K562 (cell line): Measurements from ENCODE around the gene RGS5. TPM values are rescaled to one million over a fixed set of nuclear protein-coding genes. Genes with fewer than 3 reads are reported as not detected.

Source experiments
- ATAC-seq: fragments of 200-7000 bp; cut with Tn5 transposase; 3 replicates; pipeline ENCODE4 v1.9.1; 2020; ENCODE audit warnings: moderate library complexity
- BruUV-seq: library from RNA; stranded (reverse); fragments of 400-500 nt; replicated peaks from 2 replicates; lab custom pipeline; 2021; lab: Mats Ljungman, UMichigan
- CTCF ChIA-PET: fragments of 300-600 bp; formaldehyde crosslinking; extraction: SDS; loops from one replicate; lab custom pipeline; 2021; ENCODE audit warnings: low intra/inter-chr PET ratio; lab: Yijun Ruan, JAX
- POLR2A ChIA-PET: fragments of 300-600, 350-650 bp; sonication (Branson Sonifier 250); formaldehyde crosslinking; extraction: SDS; loops from one replicate; lab custom pipeline; 2021; ENCODE audit warnings: antibody characterized with exemption, inconsistent platforms; lab: Yijun Ruan, JAX
- DNase-seq, 4 experiments: peaks; one replicate each; pipeline versions ENCODE4 v3.0.0 to v3.0.0-alpha.2; 2011 to 2018; ENCODE audit warnings: low spot score in 3 of 4, mixed read lengths in 3 of 4; ENCODE audit errors: extremely low read depth in 1 of 4
- FAIRE-seq: peaks from 2 replicates; lab custom pipeline; 2011; peaks lifted over from hg19 to GRCh38; lab: Jason Lieb, UNC
- H2AFZ ChIP-seq: 2 replicates; pipeline ENCODE4 v1.6.0; 2011; ENCODE audit warnings: low read depth, low read length, control low read depth, inconsistent platforms
- H3K27ac ChIP-seq: fragments of 200-600 bp; 3 replicates; pipeline ENCODE4 v1.8.0; 2011; ENCODE audit warnings: low read depth, mild to moderate bottlenecking, control low read depth, inconsistent platforms, low read length, moderate library complexity, mixed read lengths; ENCODE audit errors: extremely low read depth
- H3K27me3 ChIP-seq, 2 experiments: fragments of 300-600 bp in 1 of 2; 2 replicates in 1 of 2; 3 replicates in 1 of 2; pipeline versions ENCODE4 v1.6.0 to v1.8.0; 2011; ENCODE audit warnings: inconsistent platforms in 2 of 2, low read length in 2 of 2, mild to moderate bottlenecking in 1 of 2, mixed read lengths in 1 of 2, moderate library complexity in 1 of 2; ENCODE audit not compliant: control insufficient read depth in 2 of 2, insufficient read depth in 2 of 2
- H3K36me3 ChIP-seq: fragments of 300-600 bp; 3 replicates; pipeline ENCODE4 v1.8.0; 2011; ENCODE audit warnings: mild to moderate bottlenecking, low read length, inconsistent platforms; ENCODE audit not compliant: control insufficient read depth, insufficient read depth
- H3K4me1 ChIP-seq, 2 experiments: fragments of 200-600 bp in 1 of 2; replicated peaks in 1 of 2; 2 replicates in 1 of 2; 3 replicates in 1 of 2; pipeline versions ENCODE4 v1.5.1 to v1.8.0; 2011; ENCODE audit warnings: inconsistent platforms in 2 of 2, low read length in 2 of 2, mild to moderate bottlenecking in 1 of 2, mixed read lengths in 1 of 2, moderate library complexity in 1 of 2; ENCODE audit not compliant: control insufficient read depth in 2 of 2, insufficient read depth in 2 of 2
- H3K4me2 ChIP-seq: 2 replicates; pipeline ENCODE4 v1.6.1; 2011; ENCODE audit warnings: low read length, control low read depth, inconsistent platforms, mixed read lengths; ENCODE audit not compliant: insufficient read depth
- H3K4me3 ChIP-seq: fragments of 200-600 bp; sonication (generic), shearing (Covaris generic); 2 replicates; pipeline ENCODE4 v1.5.1; 2016; ENCODE audit warnings: control low read depth, inconsistent platforms
- H3K79me2 ChIP-seq: fragments of 200-600 bp; 3 replicates; pipeline ENCODE4 v1.8.0; 2011; ENCODE audit warnings: low read length, inconsistent platforms; ENCODE audit not compliant: control insufficient read depth, insufficient read depth
- H3K9ac ChIP-seq, 2 experiments: 2 replicates each; pipeline versions ENCODE4 v1.6.0 to v1.6.1; 2011; ENCODE audit warnings: low read depth in 2 of 2, low read length in 2 of 2, control low read depth in 1 of 2, inconsistent platforms in 1 of 2, mild to moderate bottlenecking in 1 of 2, mixed read lengths in 1 of 2; ENCODE audit not compliant: insufficient read depth in 1 of 2
- H3K9me1 ChIP-seq: one replicate; pipeline ENCODE4 v1.6.0; 2011; ENCODE audit warnings: inconsistent platforms, mild to moderate bottlenecking, low read length, moderate library complexity; ENCODE audit not compliant: control insufficient read depth, insufficient read depth
- H3K9me3 ChIP-seq: replicated peaks from 2 replicates; pipeline ENCODE4 v1.5.1; 2011; ENCODE audit warnings: low read depth, low read length, inconsistent platforms; ENCODE audit not compliant: control insufficient read depth, insufficient read depth
- H4K20me1 ChIP-seq: replicated peaks from 2 replicates; pipeline ENCODE4 v1.6.1; 2011; ENCODE audit warnings: low read length, inconsistent platforms, mixed read lengths; ENCODE audit not compliant: control insufficient read depth, insufficient read depth
- EHMT2 ChIP-seq: fragments of 450-650 bp; IDR thresholded peaks from 2 replicates; pipeline ENCODE4 v1.6.1; 2018; ENCODE audit warnings: antibody characterized with exemption
- GATAD2A ChIP-seq: fragments of 450-650 bp; IDR thresholded peaks from 2 replicates; pipeline ENCODE4 v1.6.1; 2017
- HDAC3 ChIP-seq: fragments of 450-650 bp; IDR thresholded peaks from 2 replicates; pipeline ENCODE4 v1.6.1; 2018; ENCODE audit warnings: borderline replicate concordance, mild to moderate bottlenecking, moderate library complexity; ENCODE audit not compliant: partially characterized antibody
- HMG20B ChIP-seq: fragments of 250-450 bp; sonication (Bioruptor Pico); IDR thresholded peaks from 2 replicates; pipeline ENCODE4 v1.5.0; 2021; ENCODE audit warnings: mild to moderate bottlenecking
- KLF1 ChIP-seq: fragments of 450-650 bp; IDR thresholded peaks from 2 replicates; pipeline ENCODE4 v1.6.1; 2016; ENCODE audit warnings: missing genetic modification characterization, missing compliant biosample characterization
- SLC30A9 ChIP-seq: fragments of 250-450 bp; sonication (Bioruptor Pico); IDR thresholded peaks from 2 replicates; pipeline ENCODE4 v1.8.0; 2022; ENCODE audit warnings: mild to moderate bottlenecking, moderate library complexity
- ZKSCAN8 ChIP-seq: fragments of 200-800 bp; sonication (Bioruptor generic); IDR thresholded peaks from 2 replicates; pipeline ENCODE4 v1.6.1; 2016; ENCODE audit warnings: missing genetic modification characterization, missing compliant biosample characterization
- ZNF408 ChIP-seq: fragments of 250-450 bp; sonication (Bioruptor Pico); IDR thresholded peaks from 2 replicates; pipeline ENCODE4 v1.4.0; 2020; ENCODE audit warnings: low read depth, mild to moderate bottlenecking, moderate library complexity
- ZNF444 ChIP-seq: fragments of 250-450 bp; sonication (Bioruptor Pico); IDR thresholded peaks from 2 replicates; pipeline ENCODE4 v1.4.0; 2020; ENCODE audit warnings: mild to moderate bottlenecking, moderate library complexity
- WGBS: fragments of 100-300 bp; shearing (Covaris generic); methylation state at CpG from one replicate; pipeline ENCODE4 v1.1.6; 2016; ENCODE audit warnings: low coverage, mixed read lengths; ENCODE audit not compliant: insufficient coverage; ENCODE audit errors: missing lambda C conversion rate; 5-methylcytosine and 5-hydroxymethylcytosine counted together
- in situ Hi-C: fragments of 300-500 bp; cut with MboI; formaldehyde crosslinking; loops from 4 replicates; pipeline ENCODE4 v1.15.0; 2018; ENCODE audit warnings: inconsistent platforms, mixed read lengths
- intact Hi-C: fragments of 100-400 bp; cut with micrococcal nuclease; formaldehyde crosslinking; loops from 2 replicates; pipeline ENCODE4 v1.14.2; 2022
- polyA plus RNA-seq, 8 experiments: library from polyadenylated mRNA; depleted of rRNA in 4 of 8; stranded (reverse) in 5 of 8; unstranded in 3 of 8; fragments of >200 nt; fragmentation: Nextera tagmentation in 2 of 8; fragmentation: Illumina TruSeq in 1 of 8; extraction: Ambion mirVana in 2 of 8; extraction: Trizol in 1 of 8; gene quantifications; 2 replicates each; pipeline versions ENCODE4 v1.2.1 to v1.2.3, GENCODE V29; 2011 to 2014; ENCODE audit warnings: inconsistent platforms in 1 of 8, missing spikeins in 1 of 8
- total RNA-seq, 7 experiments: library from RNA; depleted of rRNA in 6 of 7; stranded (reverse); fragments of >200 nt in 6 of 7; fragmentation: Illumina TruSeq in 2 of 7; extraction: Trizol in 2 of 7; gene quantifications; 2 replicates each; pipeline versions ENCODE4 v1.2.1 to v1.2.3, GENCODE V29; 2011 to 2021; ENCODE audit warnings: low replicate concordance in 1 of 7
- TF ChIP-seq, protein P1 (sequence below), 2 experiments: fragments of 450-650 bp; formaldehyde crosslinking in 1 of 2; IDR thresholded peaks; 2 replicates each; pipeline versions ENCODE4 v1.4.0 to v1.6.1; 2014 to 2020; ENCODE audit warnings: mild to moderate bottlenecking in 2 of 2, borderline replicate concordance in 1 of 2, low read depth in 1 of 2
- TF ChIP-seq, protein P2 (sequence below): fragments of 250-450 bp; sonication (Bioruptor Pico); IDR thresholded peaks from 2 replicates; pipeline ENCODE4 v1.4.0; 2020; ENCODE audit warnings: mild to moderate bottlenecking, moderate library complexity

Gene RGS5
- total and polyA plus RNA-seq, 9 of the 15 experiments (the other 6 are each of a cell fraction or from before 2014, with no cell fraction given): 0.71 to 5.3 (median 2.4) TPM

DNA sequence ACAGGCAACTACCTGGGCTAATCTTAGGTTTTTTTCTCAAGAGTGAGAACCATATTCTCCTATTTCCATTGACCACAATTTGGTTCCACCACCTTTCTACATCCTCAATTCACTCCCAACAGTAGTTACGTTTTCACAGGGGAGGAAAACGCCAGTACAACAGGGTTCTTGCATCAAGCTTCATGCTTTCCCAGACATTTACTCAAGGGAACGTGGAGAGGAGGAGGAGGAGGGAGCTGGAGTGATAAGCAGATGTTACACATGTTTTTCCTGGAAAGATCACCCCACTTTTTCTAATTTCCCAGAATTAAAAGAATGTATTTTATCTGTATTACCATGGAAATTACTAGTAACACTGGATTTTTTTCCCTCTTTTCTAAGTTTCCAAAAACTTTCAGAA lies 58.3 kb downstream of the RGS5 start:
- WGBS: 0% methylated on average over 3 of the region's 3 CpGs
- FAIRE-seq (no peak), DNase-seq (no peak), ATAC-seq (no peak)
- in situ Hi-C loops (no loop called here), intact Hi-C loops (no loop called here)
- no peak overlapping the region for H2AFZ ChIP-seq
- TF ChIP-seq, protein P1, sequence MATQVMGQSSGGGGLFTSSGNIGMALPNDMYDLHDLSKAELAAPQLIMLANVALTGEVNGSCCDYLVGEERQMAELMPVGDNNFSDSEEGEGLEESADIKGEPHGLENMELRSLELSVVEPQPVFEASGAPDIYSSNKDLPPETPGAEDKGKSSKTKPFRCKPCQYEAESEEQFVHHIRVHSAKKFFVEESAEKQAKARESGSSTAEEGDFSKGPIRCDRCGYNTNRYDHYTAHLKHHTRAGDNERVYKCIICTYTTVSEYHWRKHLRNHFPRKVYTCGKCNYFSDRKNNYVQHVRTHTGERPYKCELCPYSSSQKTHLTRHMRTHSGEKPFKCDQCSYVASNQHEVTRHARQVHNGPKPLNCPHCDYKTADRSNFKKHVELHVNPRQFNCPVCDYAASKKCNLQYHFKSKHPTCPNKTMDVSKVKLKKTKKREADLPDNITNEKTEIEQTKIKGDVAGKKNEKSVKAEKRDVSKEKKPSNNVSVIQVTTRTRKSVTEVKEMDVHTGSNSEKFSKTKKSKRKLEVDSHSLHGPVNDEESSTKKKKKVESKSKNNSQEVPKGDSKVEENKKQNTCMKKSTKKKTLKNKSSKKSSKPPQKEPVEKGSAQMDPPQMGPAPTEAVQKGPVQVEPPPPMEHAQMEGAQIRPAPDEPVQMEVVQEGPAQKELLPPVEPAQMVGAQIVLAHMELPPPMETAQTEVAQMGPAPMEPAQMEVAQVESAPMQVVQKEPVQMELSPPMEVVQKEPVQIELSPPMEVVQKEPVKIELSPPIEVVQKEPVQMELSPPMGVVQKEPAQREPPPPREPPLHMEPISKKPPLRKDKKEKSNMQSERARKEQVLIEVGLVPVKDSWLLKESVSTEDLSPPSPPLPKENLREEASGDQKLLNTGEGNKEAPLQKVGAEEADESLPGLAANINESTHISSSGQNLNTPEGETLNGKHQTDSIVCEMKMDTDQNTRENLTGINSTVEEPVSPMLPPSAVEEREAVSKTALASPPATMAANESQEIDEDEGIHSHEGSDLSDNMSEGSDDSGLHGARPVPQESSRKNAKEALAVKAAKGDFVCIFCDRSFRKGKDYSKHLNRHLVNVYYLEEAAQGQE (IDR thresholded peaks at IDR 0.05; ENCODE audit: borderline replicate concordance): no peak
- TF ChIP-seq, protein P1 (CRISPR knock-in tag; IDR thresholded peaks at IDR 0.05; ENCODE audit: low read depth): no peak
- no peak for TF ChIP-seq KLF1
- TF ChIP-seq ZNF408 (CRISPR knock-in tag): no peak
- TF ChIP-seq HDAC3: no peak
- TF ChIP-seq, protein P2, sequence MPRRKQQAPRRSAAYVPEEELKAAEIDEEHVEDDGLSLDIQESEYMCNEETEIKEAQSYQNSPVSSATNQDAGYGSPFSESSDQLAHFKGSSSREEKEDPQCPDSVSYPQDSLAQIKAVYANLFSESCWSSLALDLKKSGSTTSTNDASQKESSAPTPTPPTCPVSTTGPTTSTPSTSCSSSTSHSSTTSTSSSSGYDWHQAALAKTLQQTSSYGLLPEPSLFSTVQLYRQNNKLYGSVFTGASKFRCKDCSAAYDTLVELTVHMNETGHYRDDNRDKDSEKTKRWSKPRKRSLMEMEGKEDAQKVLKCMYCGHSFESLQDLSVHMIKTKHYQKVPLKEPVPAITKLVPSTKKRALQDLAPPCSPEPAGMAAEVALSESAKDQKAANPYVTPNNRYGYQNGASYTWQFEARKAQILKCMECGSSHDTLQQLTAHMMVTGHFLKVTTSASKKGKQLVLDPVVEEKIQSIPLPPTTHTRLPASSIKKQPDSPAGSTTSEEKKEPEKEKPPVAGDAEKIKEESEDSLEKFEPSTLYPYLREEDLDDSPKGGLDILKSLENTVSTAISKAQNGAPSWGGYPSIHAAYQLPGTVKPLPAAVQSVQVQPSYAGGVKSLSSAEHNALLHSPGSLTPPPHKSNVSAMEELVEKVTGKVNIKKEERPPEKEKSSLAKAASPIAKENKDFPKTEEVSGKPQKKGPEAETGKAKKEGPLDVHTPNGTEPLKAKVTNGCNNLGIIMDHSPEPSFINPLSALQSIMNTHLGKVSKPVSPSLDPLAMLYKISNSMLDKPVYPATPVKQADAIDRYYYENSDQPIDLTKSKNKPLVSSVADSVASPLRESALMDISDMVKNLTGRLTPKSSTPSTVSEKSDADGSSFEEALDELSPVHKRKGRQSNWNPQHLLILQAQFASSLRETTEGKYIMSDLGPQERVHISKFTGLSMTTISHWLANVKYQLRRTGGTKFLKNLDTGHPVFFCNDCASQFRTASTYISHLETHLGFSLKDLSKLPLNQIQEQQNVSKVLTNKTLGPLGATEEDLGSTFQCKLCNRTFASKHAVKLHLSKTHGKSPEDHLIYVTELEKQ: no peak
- no peak for TF ChIP-seq EHMT2
- TF ChIP-seq HMG20B (CRISPR knock-in tag): no peak
- TF ChIP-seq ZNF444 (CRISPR knock-in tag): no peak
- no peak for TF ChIP-seq GATAD2A
- TF ChIP-seq ZKSCAN8: no peak
- no peak for TF ChIP-seq SLC30A9 (CRISPR knock-in tag)
- CTCF ChIA-PET: no interaction called here
- H3K36me3 ChIP-seq: no peaks in the 10 kb centered on the region
- POLR2A ChIA-PET: interaction anchor here (0.8 kb wide), 1 partner anchor 14 kb away, joined by 3 read pairs; no protein-coding TSS in a partner anchor
- no peak overlapping the region for H3K4me3 ChIP-seq
- no peaks in the 10 kb centered on the region for H4K20me1 ChIP-seq
- no peaks in the 10 kb centered on the region for H3K4me1 ChIP-seq
- no peaks in the 10 kb centered on the region for H3K27me3 ChIP-seq
- H3K9me1 ChIP-seq: no peaks in the 10 kb centered on the region
- no peak overlapping the region for H3K4me2 ChIP-seq
- no peaks in the 10 kb centered on the region for H3K79me2 ChIP-seq
- no peaks in the 10 kb centered on the region for H3K9me3 ChIP-seq
- H3K9ac ChIP-seq: no peak overlapping the region
- no peak overlapping the region for H3K27ac ChIP-seq
- no TSS peak for BruUV-seq
